GM18517 (cell line): Measurements from ENCODE around the gene BIRC7.

Experiments used
- ATAC-seq: cut with Tn5 transposase; IDR thresholded peaks from one replicate; pipeline ENCODE4 v1.9.1; 2021; ENCODE audit warnings: mild to moderate bottlenecking, moderate library complexity; ENCODE audit not compliant: unreplicated experiment

The BIRC7 gene, protein sequence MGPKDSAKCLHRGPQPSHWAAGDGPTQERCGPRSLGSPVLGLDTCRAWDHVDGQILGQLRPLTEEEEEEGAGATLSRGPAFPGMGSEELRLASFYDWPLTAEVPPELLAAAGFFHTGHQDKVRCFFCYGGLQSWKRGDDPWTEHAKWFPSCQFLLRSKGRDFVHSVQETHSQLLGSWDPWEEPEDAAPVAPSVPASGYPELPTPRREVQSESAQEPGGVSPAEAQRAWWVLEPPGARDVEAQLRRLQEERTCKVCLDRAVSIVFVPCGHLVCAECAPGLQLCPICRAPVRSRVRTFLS

DNA sequence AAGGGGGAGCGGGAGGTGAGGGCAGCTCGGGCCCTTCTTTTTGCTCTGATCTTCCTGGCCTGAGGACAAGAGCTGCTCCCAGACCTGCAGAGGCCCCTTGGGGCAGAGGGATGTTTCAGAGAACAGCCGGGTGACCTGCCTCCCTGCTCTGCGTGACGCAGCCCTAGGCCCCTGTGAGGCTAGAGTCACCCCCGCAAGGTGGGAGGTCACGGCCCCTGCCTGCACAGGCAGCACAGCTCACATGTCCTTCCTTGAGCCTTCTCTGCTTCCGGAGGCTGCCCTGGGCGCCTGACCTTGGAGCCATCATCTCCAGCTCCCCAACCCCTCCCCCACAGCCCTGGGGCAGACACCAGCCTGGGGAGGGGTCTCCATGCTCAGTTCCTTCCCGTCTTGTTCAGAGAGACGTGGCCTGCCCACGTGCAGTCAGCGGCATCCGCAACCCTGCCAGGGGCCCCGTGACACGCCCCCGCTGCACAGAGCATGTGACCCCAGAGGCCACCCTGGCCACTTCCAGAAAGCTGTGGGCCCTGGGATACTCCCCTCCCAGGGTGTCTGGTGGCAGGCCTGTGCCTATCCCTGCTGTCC, at the start of gene BIRC7:
Gene BIRC7, plus strand, starts transcription at position 507 of the 585 bp plus-strand sequence. CDS start 192 bp downstream, outside the sequence.
- ATAC-seq = no peak

DNA sequence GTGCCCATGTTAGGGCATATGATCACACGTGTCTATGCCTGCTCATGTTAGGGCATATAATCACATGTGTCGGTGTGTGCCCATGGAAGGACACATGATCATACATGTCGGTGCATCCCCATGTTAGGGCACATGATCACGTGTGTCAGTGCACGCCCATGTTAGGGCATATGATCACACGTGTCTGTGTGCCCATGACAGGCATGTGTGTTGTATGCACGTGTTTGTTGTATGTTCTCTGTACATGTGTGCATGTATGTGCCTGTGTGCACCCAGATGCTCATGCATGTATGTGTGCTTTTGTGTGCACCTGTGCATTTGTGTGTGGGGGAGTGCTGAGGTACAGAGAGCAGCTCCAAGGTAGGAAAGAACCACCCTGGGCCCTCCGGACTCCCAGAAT, 49.6 kb upstream of the BIRC7 start:
- no peak for ATAC-seq

DNA sequence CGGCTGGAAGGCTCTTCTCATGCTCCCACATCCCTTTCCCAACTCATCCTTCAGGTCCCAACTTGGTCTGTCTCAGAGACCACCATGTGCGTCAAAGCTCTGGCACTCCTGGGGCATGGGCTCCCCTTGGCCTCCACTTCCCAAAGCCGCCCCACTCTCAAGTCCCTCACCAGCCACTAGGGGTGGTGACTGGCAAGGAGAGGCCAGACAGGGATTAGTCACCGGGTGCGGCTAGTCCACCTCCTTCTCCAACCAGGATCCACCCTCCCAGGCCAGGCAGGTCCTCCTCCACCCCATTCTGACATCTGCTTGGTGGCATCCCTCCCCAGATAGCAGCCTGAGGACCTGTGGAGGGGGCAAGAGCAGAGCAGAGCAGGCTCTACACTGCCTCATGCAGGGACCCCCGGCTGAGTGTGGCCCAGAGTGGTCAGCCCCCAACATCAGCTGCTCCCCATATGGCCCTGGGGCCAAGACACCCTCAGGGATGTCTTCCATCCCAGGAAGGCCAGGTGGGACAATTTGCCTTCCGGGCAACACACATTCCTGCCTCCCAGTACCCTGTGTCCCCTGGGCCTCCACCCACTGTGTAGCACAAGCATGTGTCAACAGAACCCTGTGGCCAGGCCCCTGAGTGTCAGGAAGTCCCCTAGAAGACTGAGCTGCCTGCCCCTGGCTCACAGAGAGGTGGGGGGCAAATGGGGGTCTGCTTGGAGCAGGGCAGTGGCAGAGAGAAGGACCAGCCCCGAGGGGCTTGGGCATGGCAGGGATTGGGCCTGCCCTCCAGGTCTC, 49.0 kb upstream of the BIRC7 start:
- no peak for ATAC-seq

DNA sequence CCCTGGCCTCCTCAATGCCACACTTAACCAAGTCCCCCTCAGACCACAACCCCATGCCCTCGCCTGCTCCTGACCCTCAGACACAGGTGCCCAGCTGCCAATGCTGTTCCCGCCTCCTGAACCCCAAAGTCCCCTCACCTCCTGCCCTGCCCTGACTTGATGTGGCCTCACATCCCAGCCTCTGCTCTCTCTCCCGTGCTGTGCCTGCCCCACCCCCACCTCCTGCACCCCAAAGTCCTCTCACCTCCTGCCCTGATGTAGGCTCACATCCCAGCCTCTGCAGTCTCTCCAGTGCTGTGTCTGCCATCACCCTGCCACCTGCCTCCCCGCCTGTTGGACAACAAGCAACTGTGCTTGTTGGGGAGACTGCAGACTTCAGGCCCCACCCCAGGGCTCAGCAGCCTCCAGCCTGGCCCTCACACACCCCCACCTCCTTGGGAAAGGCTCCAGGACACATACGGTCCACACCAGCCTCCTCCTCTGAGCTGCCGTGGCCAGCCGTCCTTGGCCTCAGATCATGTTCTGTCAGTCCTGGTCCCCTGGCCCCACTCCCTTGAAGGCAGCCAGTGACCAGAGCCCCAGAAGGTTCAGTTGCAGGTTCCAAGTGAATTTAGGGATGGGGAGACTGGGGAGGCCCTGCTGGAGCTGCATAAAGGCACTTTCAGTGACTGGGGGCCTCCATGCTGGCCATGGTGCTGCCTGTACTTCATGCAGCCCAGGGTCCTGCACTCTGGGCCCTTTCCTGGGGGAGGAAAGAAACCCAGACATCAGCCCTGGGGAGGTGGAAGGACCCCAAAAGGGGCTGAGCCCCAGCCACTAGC, 48.2 kb upstream of the BIRC7 start:
- ATAC-seq = no peak

DNA sequence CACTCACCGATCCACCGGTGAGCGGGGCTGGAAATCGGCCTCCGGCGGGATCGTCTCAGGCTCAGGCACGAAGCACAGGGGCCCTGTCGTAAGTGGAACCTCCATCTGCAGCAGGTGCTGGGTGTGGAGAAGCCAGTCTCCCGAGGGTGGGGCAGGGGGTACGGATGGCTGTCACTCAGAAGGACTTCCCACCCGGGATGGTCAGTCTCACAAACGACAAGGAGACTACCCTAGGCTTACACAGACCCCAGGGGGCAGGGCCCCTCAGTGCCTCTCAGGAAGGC, 47.6 kb upstream of the BIRC7 start:
- ATAC-seq = no peak

DNA sequence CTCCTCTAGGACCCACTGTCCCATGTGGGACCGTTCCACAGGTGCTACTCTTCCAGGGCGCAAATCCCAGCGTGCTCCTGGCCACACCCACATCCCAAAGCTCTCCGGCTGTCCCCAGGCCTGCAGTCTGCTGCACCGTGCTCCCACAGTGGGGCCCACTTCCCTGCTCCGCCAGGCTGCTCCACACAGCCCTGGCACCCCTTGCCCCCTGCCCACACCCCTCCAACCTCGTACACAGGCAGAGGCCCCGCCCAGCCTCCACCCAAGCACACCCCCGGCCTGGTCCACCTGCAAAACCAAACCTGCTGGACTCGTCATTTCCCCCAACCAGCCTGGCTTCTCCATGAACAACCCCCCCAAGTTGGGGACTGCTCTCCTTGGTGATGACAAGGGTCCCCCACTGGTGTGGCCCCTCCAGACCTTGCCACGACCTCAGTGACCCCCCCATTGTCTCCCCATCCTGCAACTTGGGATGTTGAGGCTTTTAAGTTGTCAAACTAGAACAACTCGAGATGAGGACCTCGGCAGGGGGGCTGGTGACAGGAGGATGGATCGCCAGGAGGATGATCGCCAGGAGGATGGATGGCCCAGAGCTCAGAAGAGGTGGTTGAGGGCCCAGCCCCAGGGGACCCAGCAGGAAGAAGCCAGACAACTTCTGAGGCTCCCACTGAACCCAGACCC, 46.9 kb upstream of the BIRC7 start:
- no peak for ATAC-seq

DNA sequence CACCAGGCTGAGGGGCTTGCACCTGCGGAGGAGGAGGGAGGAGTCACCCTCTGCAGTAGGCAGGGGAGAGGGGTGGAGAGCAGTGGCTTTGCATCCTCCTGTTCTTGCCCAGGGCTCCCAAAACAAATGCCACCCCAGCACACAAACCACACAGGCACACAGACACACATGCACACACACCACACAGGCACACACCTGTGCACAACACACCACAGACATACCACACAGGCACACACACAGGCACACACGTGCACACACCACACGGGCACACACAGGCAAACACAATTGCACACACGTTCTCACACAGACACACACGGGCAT, 46.4 kb upstream of the BIRC7 start:
- no peak for ATAC-seq

DNA sequence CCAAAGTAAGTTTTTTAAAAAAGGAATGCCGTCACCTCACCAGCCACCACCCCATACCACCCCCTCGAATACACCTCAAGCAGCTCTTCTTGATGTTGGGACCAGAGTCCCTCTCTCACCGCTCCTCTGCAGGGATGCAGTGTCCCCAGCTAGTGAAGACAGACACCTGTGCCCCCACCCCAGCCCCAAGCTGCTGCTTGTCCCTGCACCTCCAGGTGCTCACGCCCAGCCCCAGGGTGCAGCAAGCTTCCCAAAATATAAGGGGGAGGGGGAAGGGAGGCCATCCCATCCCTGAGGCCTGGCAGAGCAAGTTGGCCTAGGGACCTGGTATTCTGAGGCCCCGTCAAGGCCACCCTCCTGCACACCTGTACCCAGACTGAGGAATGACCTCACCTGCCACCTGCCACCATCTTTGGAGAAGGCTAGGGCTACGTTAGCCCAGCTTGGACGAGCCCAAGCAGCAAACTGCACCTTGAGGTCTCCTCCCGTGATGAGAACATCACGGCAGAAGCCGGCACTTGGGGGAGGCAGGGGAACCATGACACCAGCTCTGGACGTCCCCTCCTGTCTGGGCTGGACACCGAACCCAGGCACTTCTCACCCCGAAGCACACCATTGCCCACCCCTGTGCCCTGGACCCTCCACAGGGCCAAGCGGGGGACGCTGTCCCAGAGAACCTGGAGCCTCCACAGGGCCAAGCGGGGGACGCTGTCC, 45.7 kb upstream of the BIRC7 start:
- no peak for ATAC-seq

DNA sequence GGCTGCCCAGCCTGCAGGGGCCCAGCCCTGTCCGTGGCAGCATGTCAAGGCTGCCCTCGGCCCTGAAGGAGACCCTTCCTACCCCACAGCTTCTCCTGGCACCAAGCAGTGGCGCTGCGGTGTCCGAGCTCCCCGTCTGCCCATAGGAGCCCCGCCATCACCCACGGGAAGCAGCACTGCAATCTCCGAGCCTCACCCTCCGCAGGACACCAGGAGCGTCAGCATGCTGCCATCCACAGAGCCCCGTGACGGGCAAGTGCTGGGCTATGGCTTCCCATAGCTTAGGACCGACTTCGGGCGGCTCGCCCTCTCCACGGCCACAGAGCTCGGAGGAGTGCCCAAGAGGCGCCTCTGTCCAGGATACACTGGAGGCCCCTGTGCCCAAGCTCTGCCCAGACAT, 44.9 kb upstream of the BIRC7 start:
- ATAC-seq = no peak

DNA sequence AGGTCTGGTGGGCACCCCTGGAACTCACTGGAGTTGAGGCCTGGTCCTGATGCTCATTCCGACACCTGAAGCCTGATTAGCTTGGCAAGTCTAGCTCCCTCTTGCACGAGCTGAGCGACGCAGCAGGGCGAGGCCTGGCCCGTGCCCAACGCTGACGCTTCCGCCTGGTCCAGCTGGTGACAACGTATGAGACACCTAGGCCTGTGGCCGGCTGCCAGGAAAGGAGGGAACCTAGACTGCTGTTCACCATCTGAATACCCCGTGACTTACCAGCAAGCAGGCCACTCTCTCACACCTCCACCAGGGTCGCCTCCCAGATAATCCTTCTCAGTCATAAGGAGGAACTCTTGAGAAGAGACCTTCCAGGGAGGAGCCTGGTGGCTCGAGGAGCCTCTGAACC, 44.3 kb upstream of the BIRC7 start:
- ATAC-seq = no peak

DNA sequence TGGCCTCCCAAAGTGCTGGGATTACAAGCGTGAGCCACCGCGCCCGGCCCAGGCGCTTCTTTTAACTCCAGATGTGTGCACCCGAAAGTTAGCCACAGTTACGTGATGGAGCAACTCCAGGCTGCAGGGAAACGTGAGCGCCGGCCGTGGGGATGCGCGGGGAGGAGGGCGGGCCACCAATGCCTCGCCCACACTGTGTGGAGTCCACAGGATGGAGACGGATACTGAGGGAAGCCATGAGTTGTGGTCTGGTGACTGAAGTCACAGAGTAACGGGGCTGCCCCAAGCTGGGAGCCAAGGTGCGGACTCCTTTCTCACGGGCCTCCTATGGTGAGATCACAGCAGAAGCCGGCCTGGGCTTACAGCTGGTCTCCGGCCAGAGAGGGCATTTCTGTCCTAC, 43.0 kb upstream of the BIRC7 start:
- ATAC-seq = no peak

DNA sequence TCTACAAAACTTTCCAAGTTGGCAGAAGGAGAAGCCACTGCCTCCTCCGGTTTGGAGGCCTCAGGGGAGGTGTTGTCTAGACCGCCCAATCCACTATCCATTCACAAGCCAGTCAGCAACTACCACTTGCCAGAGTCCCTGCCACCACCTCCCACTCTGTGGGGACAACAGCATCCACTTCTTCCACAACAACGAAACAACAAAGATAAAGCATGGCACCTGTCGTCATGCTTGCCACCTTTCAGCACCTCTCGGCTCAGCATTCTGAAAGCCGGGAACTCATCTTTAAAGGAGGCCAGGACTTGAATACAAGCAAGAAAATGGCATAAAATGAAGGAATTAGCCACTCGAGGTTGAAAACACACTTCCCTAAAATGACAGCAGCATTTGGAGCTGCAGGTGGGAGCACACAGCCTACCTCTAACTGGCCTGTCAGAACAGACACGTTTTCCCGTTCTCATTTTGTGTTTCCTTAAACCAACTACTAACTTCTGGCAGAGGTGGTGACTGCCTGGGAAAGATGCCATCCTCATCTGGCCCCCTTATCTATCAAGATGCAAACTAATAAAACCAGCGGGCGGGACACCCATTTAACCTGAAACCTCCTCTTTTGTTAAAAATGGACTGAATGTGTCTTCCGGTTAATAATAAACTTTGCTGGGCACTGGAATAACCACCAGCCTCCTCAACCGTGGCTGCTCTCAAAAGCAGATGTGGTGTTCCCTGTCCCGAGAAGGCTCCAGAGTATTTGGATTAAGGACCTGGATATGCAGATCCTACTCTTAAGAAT, 41.5 kb upstream of the BIRC7 start:
- no peak for ATAC-seq

DNA sequence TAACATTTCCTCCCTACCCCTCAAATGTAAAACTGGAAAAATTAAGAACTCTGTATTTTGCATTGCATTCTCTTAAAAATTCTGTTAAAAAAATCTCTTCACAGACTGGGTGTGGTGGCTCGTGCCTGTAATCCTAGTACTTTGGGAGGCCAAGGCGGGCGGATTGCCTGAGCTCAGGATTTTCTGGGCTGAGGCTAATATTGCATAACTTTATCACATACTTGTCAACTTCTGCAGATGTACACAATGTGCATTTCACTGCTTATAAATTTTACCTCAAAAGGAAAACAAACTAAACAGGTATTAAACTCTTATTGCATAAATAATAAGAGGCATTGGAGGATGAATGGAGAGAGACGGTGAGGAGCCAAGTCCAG, 40.9 kb upstream of the BIRC7 start:
- no peak for ATAC-seq

DNA sequence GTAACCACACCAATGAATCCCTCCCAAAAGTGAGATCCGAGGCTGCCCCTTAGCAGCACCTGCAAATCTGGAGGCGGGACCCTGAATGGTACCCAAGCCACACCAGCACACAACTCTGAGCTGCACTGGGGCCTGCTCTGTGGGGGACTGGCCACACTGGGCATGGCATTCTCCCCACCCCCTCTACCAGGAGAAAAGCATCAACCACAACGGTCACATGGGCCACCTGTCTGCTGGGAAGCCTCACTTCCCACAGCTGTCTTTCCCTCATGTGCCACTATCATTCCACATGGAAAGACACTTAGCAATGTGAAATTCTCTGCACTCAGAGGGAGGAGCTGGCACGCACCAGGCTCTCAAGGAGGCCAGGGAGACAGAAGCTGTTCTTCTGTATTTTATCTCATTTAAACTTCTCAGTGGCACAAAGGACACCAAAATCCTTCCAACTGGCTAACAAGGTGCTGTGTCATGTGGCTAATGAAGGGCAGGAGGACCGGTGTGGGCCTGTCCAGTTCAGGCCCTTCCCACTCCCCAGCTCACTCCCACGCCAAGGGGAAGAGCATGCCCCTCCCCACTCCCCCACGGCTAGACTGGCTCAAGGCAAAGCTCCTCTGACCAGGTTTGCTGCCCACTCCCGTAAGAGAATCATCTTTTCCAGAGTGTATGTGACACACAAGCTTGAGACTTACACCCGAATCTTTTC, 38.8 kb upstream of the BIRC7 start:
- ATAC-seq = no peak

DNA sequence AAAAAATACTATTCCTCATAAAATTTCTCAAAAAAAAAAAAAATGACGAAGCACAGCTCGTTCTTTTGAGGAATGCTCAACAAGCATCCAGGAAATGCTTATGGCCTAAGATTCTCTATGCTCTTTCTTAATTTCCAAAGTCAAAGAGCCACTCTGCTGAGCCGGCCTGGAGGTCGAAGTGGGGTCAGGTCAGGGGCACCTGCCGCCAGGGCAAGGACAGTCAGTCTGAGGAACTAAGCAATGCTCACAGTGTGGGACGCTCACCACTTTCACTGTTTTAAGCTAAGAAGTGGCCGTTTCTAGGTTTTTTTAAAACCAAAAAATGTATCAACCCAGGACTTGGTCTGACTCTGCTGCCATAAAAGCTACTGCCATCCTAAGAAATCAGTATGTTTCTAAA, 37.1 kb upstream of the BIRC7 start:
- ATAC-seq = no peak

DNA sequence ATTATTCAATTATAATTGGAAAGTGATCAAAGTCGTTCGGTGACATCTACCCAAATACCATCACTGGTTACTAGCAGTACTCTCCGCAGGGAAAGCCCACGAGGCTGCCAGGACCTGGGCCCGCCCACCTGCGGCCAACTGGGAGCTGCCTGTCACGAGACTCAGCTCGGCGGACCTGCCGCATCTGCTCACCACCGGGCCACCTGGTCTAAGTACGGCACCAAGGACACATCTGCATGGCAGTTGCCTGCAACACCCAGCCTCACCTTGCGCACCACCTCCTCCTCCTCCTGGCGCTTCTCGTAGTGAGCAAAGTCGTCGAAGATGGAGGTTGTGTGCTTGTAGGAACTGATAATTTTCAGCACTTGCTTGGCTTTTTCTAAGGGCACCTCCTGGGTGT, 33.7 kb upstream of the BIRC7 start:
- no peak for ATAC-seq

DNA sequence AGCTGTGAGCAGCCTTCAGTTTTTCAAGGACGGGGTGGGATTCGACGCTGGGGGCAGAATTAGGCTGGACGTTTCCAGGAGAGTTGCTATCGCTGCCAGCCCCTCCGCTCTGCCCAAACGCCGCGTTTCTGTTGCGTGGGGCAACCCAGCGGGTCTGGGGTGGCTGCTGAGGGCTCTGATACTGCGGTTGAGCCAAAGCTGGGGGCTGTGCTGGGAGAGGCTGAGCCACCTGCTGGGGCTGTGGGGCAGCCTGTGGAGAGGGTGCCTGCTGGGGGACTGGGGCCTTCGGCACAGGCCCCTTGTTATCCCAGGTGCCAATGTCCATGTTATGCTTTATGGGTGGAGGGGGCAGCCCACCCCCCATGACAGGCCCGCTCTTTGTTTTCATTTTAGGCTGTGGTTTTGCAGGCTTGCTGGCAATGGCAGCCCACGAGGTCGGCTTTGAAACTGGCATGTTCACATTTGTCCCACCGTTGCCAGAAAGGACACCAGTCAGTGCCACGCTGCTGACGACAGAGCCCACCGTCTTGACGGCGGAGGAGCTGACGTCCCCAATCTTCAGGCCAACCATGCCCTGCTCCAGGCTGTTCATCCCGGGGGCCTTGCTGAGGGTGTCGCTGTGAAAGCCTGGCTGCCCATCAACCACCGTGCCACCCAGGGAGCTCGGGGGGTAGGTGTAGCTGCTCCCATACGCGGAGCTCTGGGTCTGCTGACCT, 32.7 kb upstream of the BIRC7 start:
- no peak for ATAC-seq

DNA sequence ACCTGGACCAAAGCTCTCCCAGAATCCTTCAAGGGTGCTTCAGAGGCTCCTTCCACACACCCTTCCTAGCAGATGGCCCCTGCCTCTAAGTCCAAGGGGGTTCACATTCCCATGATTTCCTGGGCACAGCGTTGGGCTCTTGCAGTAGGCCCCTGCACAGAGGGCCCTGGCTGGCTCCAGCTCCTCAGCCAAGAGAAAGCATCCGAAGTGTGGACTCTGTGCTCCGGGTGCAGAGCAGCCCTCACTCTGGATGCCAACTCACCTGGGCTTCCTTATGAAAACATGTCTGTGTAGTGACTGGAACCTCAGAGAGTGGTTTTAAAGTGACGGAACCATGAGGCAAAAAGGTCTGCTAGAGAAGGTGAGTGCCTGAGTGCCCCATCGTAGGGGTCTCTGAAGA, 31.3 kb upstream of the BIRC7 start:
- no peak for ATAC-seq

DNA sequence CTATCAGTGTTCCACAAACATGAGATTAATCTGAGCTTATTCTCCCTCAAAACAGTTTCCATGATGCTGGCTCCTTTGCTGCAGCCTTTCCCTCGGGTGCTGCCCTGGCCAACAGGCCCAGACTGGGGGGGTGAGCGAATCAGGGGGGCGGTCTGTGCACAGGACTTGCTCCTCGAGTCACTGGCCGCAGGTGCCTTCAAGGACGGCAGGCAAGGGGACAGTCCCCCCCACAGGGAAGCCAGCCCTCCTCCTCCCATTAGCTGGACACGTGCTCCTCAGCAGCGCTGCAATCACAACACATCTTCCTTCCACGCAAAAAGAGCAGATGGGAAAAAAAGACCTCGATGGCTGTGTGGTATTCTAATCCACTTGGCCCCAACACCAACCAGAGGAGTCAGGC, 29.8 kb upstream of the BIRC7 start:
- ATAC-seq = no peak
